ENCODE measurements around the gene C2orf49. TPM values are rescaled to one million over a fixed set of nuclear protein-coding genes. Genes with fewer than 3 reads are reported as not detected.
A peak's percentile ranks its signal among the peaks of the same experiment; 100 is the strongest.

Gene C2orf49
- total RNA-seq, 2 donors from 2014 or later = 17.5 to 18.4 TPM

- TF ChIP-seq, protein P1, sequence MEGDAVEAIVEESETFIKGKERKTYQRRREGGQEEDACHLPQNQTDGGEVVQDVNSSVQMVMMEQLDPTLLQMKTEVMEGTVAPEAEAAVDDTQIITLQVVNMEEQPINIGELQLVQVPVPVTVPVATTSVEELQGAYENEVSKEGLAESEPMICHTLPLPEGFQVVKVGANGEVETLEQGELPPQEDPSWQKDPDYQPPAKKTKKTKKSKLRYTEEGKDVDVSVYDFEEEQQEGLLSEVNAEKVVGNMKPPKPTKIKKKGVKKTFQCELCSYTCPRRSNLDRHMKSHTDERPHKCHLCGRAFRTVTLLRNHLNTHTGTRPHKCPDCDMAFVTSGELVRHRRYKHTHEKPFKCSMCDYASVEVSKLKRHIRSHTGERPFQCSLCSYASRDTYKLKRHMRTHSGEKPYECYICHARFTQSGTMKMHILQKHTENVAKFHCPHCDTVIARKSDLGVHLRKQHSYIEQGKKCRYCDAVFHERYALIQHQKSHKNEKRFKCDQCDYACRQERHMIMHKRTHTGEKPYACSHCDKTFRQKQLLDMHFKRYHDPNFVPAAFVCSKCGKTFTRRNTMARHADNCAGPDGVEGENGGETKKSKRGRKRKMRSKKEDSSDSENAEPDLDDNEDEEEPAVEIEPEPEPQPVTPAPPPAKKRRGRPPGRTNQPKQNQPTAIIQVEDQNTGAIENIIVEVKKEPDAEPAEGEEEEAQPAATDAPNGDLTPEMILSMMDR (IDR thresholded peaks at IDR 0.05) = no peak
- ATAC-seq (ENCODE audit: insufficient number of reproducible peaks, low FRiP score, low read depth) (no peak), DNase-seq (ENCODE audit: low spot score) (no peak)
- Histone ChIP-seq H3K27me3 (replicated peaks; ENCODE audit: insufficient read depth) (no peaks in the 10 kb centered on the region), H3K4me1 (ENCODE audit: control insufficient read depth in 1 of 2, low read depth in 2 of 2) (peaks cover 6 to 21% of the 10 kb centered on the region in 2 donors), H3K36me3 (peaks cover 23% of the 10 kb centered on the region), H3K4me3 (peak overlapping the region; percentile 92), H3K27ac (peak overlapping the region; percentile 95 to 96), H3K9me3 (no peaks in the 10 kb centered on the region)
Observed at GRCh38 chr2:105338020-105338385, 663 bp downstream of the C2orf49 start.

- TF ChIP-seq, protein P1 (IDR thresholded peaks at IDR 0.05) = no peak
- Histone ChIP-seq H3K4me1 (ENCODE audit: control insufficient read depth in 1 of 2, low read depth in 2 of 2) (peaks cover 6 to 21% of the 10 kb centered on the region in 2 donors), H3K27me3 (replicated peaks; ENCODE audit: insufficient read depth) (no peaks in the 10 kb centered on the region), H3K9me3 (no peaks in the 10 kb centered on the region), H3K4me3 (no peak overlapping the region), H3K36me3 (peaks cover 27% of the 10 kb centered on the region), H3K27ac (no peak overlapping the region)
- ATAC-seq (ENCODE audit: insufficient number of reproducible peaks, low FRiP score, low read depth) (no peak), DNase-seq (ENCODE audit: low spot score) (no peak)
Observed at GRCh38 chr2:105339414-105339813, 2.1 kb downstream of the C2orf49 start.

DNA sequence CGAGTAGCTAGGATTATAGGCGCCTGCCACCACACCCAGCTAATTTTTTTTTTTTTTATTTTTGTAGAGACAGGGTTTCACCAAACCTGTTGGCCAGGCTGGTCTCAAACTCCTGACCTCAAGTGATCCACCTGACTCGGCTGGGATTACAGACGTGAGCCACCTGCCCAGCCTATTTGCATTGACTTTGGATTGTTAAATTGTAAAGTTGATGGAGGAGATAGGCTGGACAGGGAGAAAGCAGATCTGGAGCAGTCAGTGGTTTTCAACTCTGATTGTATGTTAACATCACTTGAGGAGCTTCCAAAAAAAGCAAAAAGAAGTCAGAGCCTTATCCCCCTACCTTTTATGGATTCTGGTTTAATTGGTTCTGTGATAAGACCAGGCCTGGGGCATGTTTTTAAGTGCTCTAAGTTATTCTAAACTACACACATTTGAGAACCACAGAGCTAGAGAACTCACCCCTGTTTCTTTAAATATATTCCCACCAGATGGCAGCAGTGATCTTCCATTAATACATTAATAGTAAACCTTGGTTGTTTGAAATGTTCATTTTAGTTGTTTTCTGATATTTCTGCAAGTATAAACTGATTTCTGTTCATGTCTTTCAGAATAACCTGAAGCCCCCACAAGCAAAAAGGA lies 7.5 kb downstream of the C2orf49 start:
- H3K4me1 ChIP-seq (ENCODE audit: control insufficient read depth in 1 of 2, low read depth in 2 of 2) = no peaks in the 10 kb centered on the region
- H3K36me3 ChIP-seq = peaks cover 59% of the 10 kb centered on the region
- ATAC-seq (ENCODE audit: insufficient number of reproducible peaks, low FRiP score, low read depth) (no peak), DNase-seq (ENCODE audit: low spot score) (no peak)
- no peaks in the 10 kb centered on the region for H3K27me3 ChIP-seq (replicated peaks; ENCODE audit: insufficient read depth)
- no peaks in the 10 kb centered on the region for H3K9me3 ChIP-seq
- H3K4me3 ChIP-seq = no peak overlapping the region
- TF ChIP-seq, protein P1 (IDR thresholded peaks at IDR 0.05) = no peak
- H3K27ac ChIP-seq = no peak overlapping the region

- TF ChIP-seq, protein P1 (IDR thresholded peaks at IDR 0.05) = no peak
- Histone ChIP-seq H3K36me3 (peaks cover 16% of the 10 kb centered on the region), H3K9me3 (peaks cover 14% of the 10 kb centered on the region), H3K27ac (no peak overlapping the region), H3K4me1 (ENCODE audit: control insufficient read depth in 1 of 2, low read depth in 2 of 2) (peaks cover 0 to 12% of the 10 kb centered on the region in 2 donors), H3K4me3 (no peak overlapping the region), H3K27me3 (replicated peaks; ENCODE audit: insufficient read depth) (no peaks in the 10 kb centered on the region)
- ATAC-seq (ENCODE audit: insufficient number of reproducible peaks, low FRiP score, low read depth) (no peak), DNase-seq (ENCODE audit: low spot score) (no peak)
Observed at GRCh38 chr2:105357122-105357521, 19.8 kb downstream of the C2orf49 start.

- Histone ChIP-seq H3K9me3 (peaks cover 14% of the 10 kb centered on the region), H3K36me3 (peaks cover 25% of the 10 kb centered on the region), H3K4me1 (ENCODE audit: control insufficient read depth in 1 of 2, low read depth in 2 of 2) (peaks cover 0 to 12% of the 10 kb centered on the region in 2 donors), H3K27me3 (replicated peaks; ENCODE audit: insufficient read depth) (no peaks in the 10 kb centered on the region), H3K27ac (no peak overlapping the region), H3K4me3 (no peak overlapping the region)
- DNase-seq (ENCODE audit: low spot score) = no peak
- no peak for ATAC-seq (ENCODE audit: insufficient number of reproducible peaks, low FRiP score, low read depth)
- TF ChIP-seq, protein P1 (IDR thresholded peaks at IDR 0.05) = no peak
Observed at GRCh38 chr2:105358593-105358992, 21.3 kb downstream of the C2orf49 start.

Data from thoracic aorta (tissue), 2 donors.